AG04450 (cell line): ENCODE results near the gene MRPL22. TPM values are rescaled to one million over a fixed set of nuclear protein-coding genes. Genes with fewer than 3 reads are reported as not detected.

Experiments
- CTCF ChIA-PET: fragments of 300-600, 350-600 bp; formaldehyde crosslinking; extraction: SDS; loops from one replicate; lab custom pipeline; 2022; ENCODE audit warnings: antibody characterized with exemption, inconsistent platforms; lab: Charles Lee
- POLR2A ChIA-PET: fragments of 350-600 bp; formaldehyde crosslinking; extraction: SDS; loops from one replicate; lab custom pipeline; 2021; ENCODE audit warnings: antibody characterized with exemption, inconsistent platforms; lab: Yijun Ruan, JAX
- DNase-seq: peaks from one replicate; pipeline ENCODE4 v3.0.0-alpha.2; 2011; ENCODE audit warnings: low read depth, low spot score
- H3K27ac ChIP-seq: one replicate; pipeline ENCODE4 v1.5.1; 2012; ENCODE audit warnings: low read depth, low read length, control low read depth
- H3K27me3 ChIP-seq: one replicate; pipeline ENCODE4 v1.6.0; 2012; ENCODE audit warnings: low read length; ENCODE audit not compliant: control insufficient read depth, insufficient read depth
- H3K4me3 ChIP-seq: 2 replicates; pipeline ENCODE4 v1.5.1; 2011; ENCODE audit warnings: mild to moderate bottlenecking, low read depth, low read length, control low read depth
- H3K9me3 ChIP-seq: 2 replicates; pipeline ENCODE4 v1.5.1; 2012; ENCODE audit warnings: low read length; ENCODE audit not compliant: control insufficient read depth, insufficient read depth
- polyA plus RNA-seq: library from polyadenylated mRNA; depleted of rRNA; stranded (reverse); fragments of >200 nt; gene quantifications from 2 replicates; pipeline ENCODE4 v1.2.3, GENCODE V29; 2011
- TF ChIP-seq, protein P1 (sequence below): IDR thresholded peaks from 2 replicates; pipeline ENCODE4 v1.5.1; 2011; ENCODE audit warnings: low read depth, low read length, control low read depth, inconsistent platforms

The MRPL22 gene
- polyA plus RNA-seq, 1 experiment, result 47.3 TPM

DNA sequence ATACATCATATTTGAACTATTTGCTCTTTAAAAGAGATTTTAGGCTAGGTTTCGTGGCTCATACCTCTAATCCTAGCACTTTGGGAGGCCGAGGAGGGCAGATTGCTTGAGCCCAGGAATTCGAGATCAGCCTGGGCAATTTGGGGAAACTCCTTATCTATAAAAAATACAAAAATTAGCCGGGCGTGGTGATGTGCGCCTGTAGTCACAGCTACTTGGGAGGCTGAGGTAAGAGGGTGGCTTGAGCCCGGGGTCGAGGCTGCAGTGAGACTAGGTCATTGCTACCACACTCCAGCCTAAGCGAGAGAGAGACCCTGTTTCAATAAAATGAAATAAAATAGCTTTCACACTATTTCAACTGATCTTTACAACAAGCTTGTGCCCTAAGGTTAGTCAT lies 500 bp upstream of the MRPL22 start:
- TF ChIP-seq, protein P1, sequence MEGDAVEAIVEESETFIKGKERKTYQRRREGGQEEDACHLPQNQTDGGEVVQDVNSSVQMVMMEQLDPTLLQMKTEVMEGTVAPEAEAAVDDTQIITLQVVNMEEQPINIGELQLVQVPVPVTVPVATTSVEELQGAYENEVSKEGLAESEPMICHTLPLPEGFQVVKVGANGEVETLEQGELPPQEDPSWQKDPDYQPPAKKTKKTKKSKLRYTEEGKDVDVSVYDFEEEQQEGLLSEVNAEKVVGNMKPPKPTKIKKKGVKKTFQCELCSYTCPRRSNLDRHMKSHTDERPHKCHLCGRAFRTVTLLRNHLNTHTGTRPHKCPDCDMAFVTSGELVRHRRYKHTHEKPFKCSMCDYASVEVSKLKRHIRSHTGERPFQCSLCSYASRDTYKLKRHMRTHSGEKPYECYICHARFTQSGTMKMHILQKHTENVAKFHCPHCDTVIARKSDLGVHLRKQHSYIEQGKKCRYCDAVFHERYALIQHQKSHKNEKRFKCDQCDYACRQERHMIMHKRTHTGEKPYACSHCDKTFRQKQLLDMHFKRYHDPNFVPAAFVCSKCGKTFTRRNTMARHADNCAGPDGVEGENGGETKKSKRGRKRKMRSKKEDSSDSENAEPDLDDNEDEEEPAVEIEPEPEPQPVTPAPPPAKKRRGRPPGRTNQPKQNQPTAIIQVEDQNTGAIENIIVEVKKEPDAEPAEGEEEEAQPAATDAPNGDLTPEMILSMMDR, result no peak
- POLR2A ChIA-PET, result no interaction called here
- no peaks in the 10 kb centered on the region for H3K27me3 ChIP-seq
- H3K9me3 ChIP-seq, result no peaks in the 10 kb centered on the region; the same call in 1 of the 2 replicates
- CTCF ChIA-PET, result interaction anchor here (0.8 kb wide), 1 partner anchor 298 kb away, joined by 3 read pairs; no protein-coding TSS in a partner anchor
- DNase-seq, result no peak
- peak overlapping the region; percentile 75 for H3K4me3 ChIP-seq
- H3K27ac ChIP-seq, result no peak overlapping the region

DNA sequence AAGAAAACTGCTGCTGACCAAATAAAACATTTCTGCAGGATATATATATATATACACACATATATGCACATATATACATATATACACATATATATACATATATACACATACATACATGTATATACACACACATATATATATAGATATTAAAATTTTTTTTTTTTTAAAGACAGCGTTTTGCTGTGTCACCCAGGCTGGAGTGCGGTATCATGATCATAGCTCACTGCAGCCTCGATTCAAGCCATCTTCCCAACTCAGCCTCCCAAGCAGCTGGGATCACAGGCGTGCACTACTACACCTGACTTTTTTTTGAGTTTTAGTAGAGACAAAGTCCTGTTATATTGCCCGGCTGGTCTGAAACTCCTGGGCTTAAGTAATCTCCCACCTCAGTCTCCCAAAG lies 2.7 kb downstream of the MRPL22 start:
- no peaks in the 10 kb centered on the region; the same call in 1 of the 2 replicates for H3K9me3 ChIP-seq
- TF ChIP-seq, protein P1, result no peak
- no peaks in the 10 kb centered on the region for H3K27me3 ChIP-seq
- ChIA-PET POLR2A (no interaction called here), CTCF (interaction anchor here (2.0 kb wide), 1 partner anchor 204 kb away, joined by 10 read pairs; no protein-coding TSS in a partner anchor)
- H3K27ac ChIP-seq, result no peak overlapping the region
- no peak overlapping the region for H3K4me3 ChIP-seq
- no peak for DNase-seq

DNA sequence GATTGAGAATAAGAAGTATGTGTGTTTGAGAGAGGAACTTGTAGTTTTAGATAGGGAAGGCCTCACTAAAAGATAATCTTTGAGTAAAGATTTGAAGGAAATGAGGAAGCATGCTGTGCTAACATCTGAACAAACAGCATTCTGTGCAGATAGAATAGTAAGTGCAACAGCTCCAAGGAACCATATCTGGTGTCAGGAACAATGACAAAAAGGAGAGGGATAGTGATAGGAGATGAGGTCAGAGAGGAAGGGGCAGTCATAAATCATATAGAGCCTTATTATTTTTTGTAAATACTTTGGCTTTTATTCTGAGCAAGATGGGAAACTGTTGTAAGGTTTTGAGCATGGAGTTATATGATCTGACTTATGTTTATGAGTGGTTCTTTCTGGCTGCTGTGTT lies 3.8 kb downstream of the MRPL22 start:
- no peak overlapping the region for H3K27ac ChIP-seq
- TF ChIP-seq, protein P1, result no peak
- H3K4me3 ChIP-seq, result no peak overlapping the region
- CTCF ChIA-PET, result interaction anchor here (0.6 to 3.7 kb wide), 6 partner anchors 8 to 202 kb away, joined by 3 to 17 read pairs (median 7); partner anchors contain the start of gene GEMIN5
- no peaks in the 10 kb centered on the region for H3K9me3 ChIP-seq
- DNase-seq, result no peak
- no peaks in the 10 kb centered on the region for H3K27me3 ChIP-seq
- POLR2A ChIA-PET, result no interaction called here

DNA sequence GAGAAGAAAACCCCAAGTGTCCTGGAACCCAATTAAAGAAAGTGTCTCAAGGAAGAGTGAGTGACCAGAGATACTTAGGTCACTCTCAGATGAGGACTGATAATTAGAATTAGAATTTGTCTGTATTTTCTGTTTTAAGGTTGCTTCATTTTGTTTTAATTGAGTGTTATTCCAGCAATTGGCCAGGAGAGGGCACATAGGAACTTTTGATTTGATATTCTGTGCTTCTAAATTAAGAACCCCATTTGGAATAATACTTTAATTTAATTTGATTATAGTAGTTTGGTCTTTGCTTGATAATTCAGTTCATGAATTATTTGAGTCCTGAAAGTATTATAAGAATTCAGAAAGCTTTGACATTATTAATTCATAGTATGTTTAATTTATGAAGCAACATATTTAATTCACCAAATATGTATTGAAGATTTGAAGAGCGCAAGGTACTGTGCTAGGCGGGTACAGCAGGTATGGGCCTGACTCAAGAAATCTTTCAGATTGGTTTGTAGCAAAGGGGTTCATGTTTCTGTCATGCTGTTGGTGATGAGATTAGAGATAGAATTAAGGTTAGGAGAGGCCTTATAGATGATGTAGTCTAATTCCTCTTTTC lies 4.9 kb downstream of the MRPL22 start:
- CTCF ChIA-PET, result interaction anchor here (0.6 to 3.7 kb wide), 14 partner anchors 9 to 480 kb away, joined by 3 to 17 read pairs (median 6); partner anchors contain the start of gene GEMIN5
- POLR2A ChIA-PET, result no interaction called here
- Histone ChIP-seq H3K27ac (no peak overlapping the region), H3K27me3 (no peaks in the 10 kb centered on the region), H3K4me3 (no peak overlapping the region), H3K9me3 (no peaks in the 10 kb centered on the region)
- TF ChIP-seq, protein P1, result peak; percentile 69
- no peak for DNase-seq

DNA sequence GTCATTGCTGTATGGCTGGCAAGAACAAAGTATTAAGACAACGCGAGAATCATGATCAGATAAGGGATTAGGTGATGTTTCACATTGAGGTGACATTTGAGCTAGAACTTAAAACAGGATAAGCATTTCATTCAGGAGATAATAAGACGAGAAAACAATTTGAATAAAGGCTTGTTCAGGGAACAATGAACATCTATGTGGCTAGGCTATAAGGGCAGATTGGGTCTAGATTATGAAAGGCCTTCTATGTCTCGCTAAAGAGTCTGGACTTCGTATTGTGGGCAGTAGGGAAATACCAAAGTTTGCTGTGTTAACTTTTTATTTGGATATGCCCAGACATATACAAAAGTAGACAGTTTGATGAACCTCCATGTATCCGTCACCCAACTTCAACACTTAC lies 6.9 kb downstream of the MRPL22 start:
- TF ChIP-seq, protein P1, result no peak
- Histone ChIP-seq H3K27ac (no peak overlapping the region), H3K9me3 (no peaks in the 10 kb centered on the region), H3K4me3 (no peak overlapping the region), H3K27me3 (no peaks in the 10 kb centered on the region)
- no peak for DNase-seq
- ChIA-PET POLR2A (no interaction called here), CTCF (no interaction called here)
